B cell (primary cell): ENCODE data around the gene PLD5. TPM values are rescaled to one million over a fixed set of nuclear protein-coding genes. Genes with fewer than 3 reads are reported as not detected.
A peak's percentile ranks its signal among the peaks of the same experiment; 100 is the strongest.

ENCODE experiments used
- ATAC-seq: fragments of 200-7000 bp; cut with Tn5 transposase; one replicate; pipeline ENCODE4 v1.10.0; 2021; ENCODE audit warnings: low read depth, mild to moderate bottlenecking, moderate number of reproducible peaks, moderate library complexity
- CTCF ChIA-PET: fragments of 350-600 bp; sonication (Branson Sonifier 250); formaldehyde crosslinking; loops from one replicate; lab custom pipeline; 2021; ENCODE audit warnings: antibody characterized with exemption, inconsistent platforms; lab: Charles Lee
- POLR2A ChIA-PET: fragments of 350-600 bp; sonication (Branson Sonifier 250); formaldehyde crosslinking; loops from one replicate; lab custom pipeline; 2021; ENCODE audit warnings: antibody characterized with exemption; lab: Charles Lee
- DNase-seq: peaks from one replicate; pipeline ENCODE4 v3.0.0; 2013
- H2AFZ ChIP-seq: 2 replicates; pipeline ENCODE4 v1.6.1; 2012; ENCODE audit warnings: mild to moderate bottlenecking, low read depth, low read length; ENCODE audit not compliant: insufficient read depth, poor library complexity, severe bottlenecking
- H3K27ac ChIP-seq, 2 donors: 1 replicate in 1 of 2; 2 replicates in 1 of 2; pipeline ENCODE4 v1.5.1; 2012 to 2013; ENCODE audit warnings: low read length in 2 of 2, mild to moderate bottlenecking in 2 of 2, moderate library complexity in 1 of 2
- H3K27me3 ChIP-seq, 4 experiments: fragments of 200-600 bp in 1 of 4; sonication (generic) in 1 of 4; replicated peaks in 1 of 4; 1 replicate in 2 of 4; 2 replicates in 2 of 4; pipeline versions ENCODE4 v1.6.1 to v1.7.0; 2013 to 2016; ENCODE audit warnings: low read length in 3 of 4, mild to moderate bottlenecking in 2 of 4, mixed read lengths in 1 of 4, moderate library complexity in 1 of 4; ENCODE audit not compliant: insufficient read depth in 4 of 4, control insufficient read depth in 3 of 4; ENCODE audit errors: control extremely low read depth in 1 of 4
- H3K36me3 ChIP-seq, 2 experiments: replicated peaks in 1 of 2; 1 replicate in 1 of 2; 2 replicates in 1 of 2; pipeline versions ENCODE4 v1.6.1 to v1.7.1; 2013; ENCODE audit warnings: low read length in 1 of 2; ENCODE audit not compliant: insufficient read depth in 2 of 2, control insufficient read depth in 1 of 2; ENCODE audit errors: control extremely low read depth in 1 of 2, extremely low read depth in 1 of 2
- H3K4me1 ChIP-seq, 2 donors: fragments of 200-600 bp in 1 of 2; sonication (generic) in 1 of 2; 1 replicate in 1 of 2; 2 replicates in 1 of 2; pipeline versions ENCODE4 v1.5.1 to v1.6.1; 2013 to 2017; ENCODE audit warnings: low read length in 2 of 2; ENCODE audit not compliant: control insufficient read depth in 2 of 2, insufficient read depth in 2 of 2
- H3K4me2 ChIP-seq: replicated peaks from 2 replicates; pipeline ENCODE3; 2012; ENCODE audit warnings: mild to moderate bottlenecking, low read depth, low read length; ENCODE audit not compliant: poor library complexity, severe bottlenecking
- H3K4me3 ChIP-seq, 5 experiments: fragments of 200-600 bp in 1 of 5; sonication (generic) in 1 of 5; 1 replicate in 3 of 5; 2 replicates in 2 of 5; pipeline versions ENCODE4 v1.5.1 to v1.7.0; 2011 to 2016; ENCODE audit warnings: low read length in 4 of 5, mild to moderate bottlenecking in 4 of 5, low read depth in 2 of 5, control low read depth in 1 of 5, moderate library complexity in 1 of 5; ENCODE audit not compliant: insufficient read depth in 1 of 5; ENCODE audit errors: control extremely low read depth in 1 of 5, extremely low read depth in 1 of 5
- H3K79me2 ChIP-seq: fragments of 200-600 bp; sonication (generic); one replicate; pipeline ENCODE4 v1.6.0; 2016; ENCODE audit warnings: low read length; ENCODE audit not compliant: control insufficient read depth, insufficient read depth
- H3K9ac ChIP-seq: fragments of 200-600 bp; sonication (generic); 2 replicates; pipeline ENCODE4 v1.6.1; 2017; ENCODE audit warnings: mild to moderate bottlenecking, low read length, moderate library complexity
- H3K9me3 ChIP-seq, 3 donors: one replicate each; pipeline versions ENCODE4 v1.6.1 to v1.7.1; 2013; ENCODE audit warnings: low read length in 2 of 3; ENCODE audit not compliant: control insufficient read depth in 2 of 3, insufficient read depth in 1 of 3; ENCODE audit errors: control extremely low read depth in 1 of 3
- H4K20me1 ChIP-seq: 2 replicates; pipeline ENCODE4 v1.6.0; 2012; ENCODE audit warnings: mild to moderate bottlenecking, low read length; ENCODE audit not compliant: insufficient read depth, control insufficient read depth, poor library complexity, severe bottlenecking
- H3K27ac Mint-ChIP-seq: one replicate; pipeline ENCODE4 v1.8.0; 2021; ENCODE audit warnings: mixed read lengths
- H3K27me3 Mint-ChIP-seq: one replicate; pipeline ENCODE4 v1.8.0; 2021; ENCODE audit warnings: mixed read lengths
- H3K4me1 Mint-ChIP-seq: one replicate; pipeline ENCODE4 v1.8.0; 2021; ENCODE audit warnings: mixed read lengths
- H3K4me3 Mint-ChIP-seq: one replicate; pipeline ENCODE4 v1.8.0; 2021; ENCODE audit warnings: mixed read lengths
- H3K9me3 Mint-ChIP-seq: one replicate; pipeline ENCODE4 v1.8.0; 2022; ENCODE audit warnings: mixed read lengths; ENCODE audit not compliant: insufficient read depth
- CTCF ChIP-seq: fragments of 200-600 bp; IDR thresholded peaks from one replicate; pipeline ENCODE4 v1.8.0; 2022; ENCODE audit warnings: antibody characterized with exemption, mild to moderate bottlenecking
- EZH2 ChIP-seq: IDR thresholded peaks from 2 replicates; pipeline ENCODE4 v1.6.1; 2012; ENCODE audit warnings: borderline replicate concordance, low read depth, mild to moderate bottlenecking, moderate library complexity, low read length; ENCODE audit not compliant: insufficient read depth, poor library complexity, severe bottlenecking
- WGBS: methylation state at CpG from one replicate; pipeline ENCODE4 v1.1.5; 2013; ENCODE audit warnings: missing lambda C conversion rate; ENCODE audit not compliant: insufficient coverage; 5-methylcytosine and 5-hydroxymethylcytosine counted together
- intact Hi-C: fragments of 100-400 bp; cut with micrococcal nuclease; formaldehyde crosslinking; loops from one replicate; pipeline ENCODE4 v1.10.0; 2022
- polyA minus RNA-seq: library from RNA; depleted of rRNA, polyadenylated mRNA; stranded (reverse); fragments of >200 nt; gene quantifications from 2 replicates; pipeline ENCODE4 v1.2.3, GENCODE V29; 2012
- polyA plus RNA-seq: library from polyadenylated mRNA; depleted of rRNA; stranded (reverse); fragments of >200 nt; gene quantifications from 2 replicates; pipeline ENCODE4 v1.2.3, GENCODE V29; 2012
- total RNA-seq, 2 donors: library from RNA; stranded (reverse); fragments of 120-200 nt in 1 of 2; gene quantifications; 1 replicate in 1 of 2; 2 replicates in 1 of 2; pipeline versions ENCODE4 v1.2.3 to v1.2.4, GENCODE V29; 2013 to 2022

The PLD5 gene
- 1.1 and 1.9 TPM in 2 replicates for total RNA-seq
- total RNA-seq (2013) = 0.19 TPM
- 0.37 and 1.3 TPM in 2 replicates for polyA plus RNA-seq
- 0.21 TPM in 1 of 2 replicates, not detected in the other for polyA minus RNA-seq

- Histone ChIP-seq H3K79me2 (no peaks in the 10 kb centered on the region), H3K27me3 (peaks cover 0 to 32% (median 13%) of the 10 kb centered on the region in 4 experiments), H3K27ac (no peak within 1 kb of the TSS), H3K4me2 (peak within 1 kb of the TSS; percentile 88), H2AFZ (peak within 1 kb of the TSS; percentile 76), H3K36me3 (no peaks in the 10 kb centered on the region), H3K4me3 (peak within 1 kb of the TSS; percentile 21 to 66 (median 54)), H3K9ac (peak within 1 kb of the TSS; percentile 62), H4K20me1 (no peaks in the 10 kb centered on the region), H3K9me3 (peaks cover 0 to 2% (median 1%) of the 10 kb centered on the region in 3 donors), H3K4me1 (peaks cover 23 to 24% of the 10 kb centered on the region in 2 donors)
- H3K9me3 Mint-ChIP-seq = no peaks in the 10 kb centered on the region
- H3K4me1 Mint-ChIP-seq = peaks cover 23% of the 10 kb centered on the region
- H3K4me3 Mint-ChIP-seq = peak within 1 kb of the TSS; percentile 84
- ChIA-PET POLR2A (no interaction called here), CTCF (no interaction called here)
- intact Hi-C loops = loop anchor here (5.0 kb wide), 1 partner anchor 258 kb away; no protein-coding TSS in a partner anchor
- peak; percentile 29 for DNase-seq
- TF ChIP-seq EZH2 (no peak), CTCF (no peak)
- WGBS = 3% methylated on average over 67 of the region's 77 CpGs
- peaks cover 67% of the 10 kb centered on the region for H3K27me3 Mint-ChIP-seq
- peak; percentile 59 for ATAC-seq
- H3K27ac Mint-ChIP-seq = no peak within 1 kb of the TSS
Observed at GRCh38 chr1:242524571-242525359, at the start of gene PLD5. Gene PLD5 (minus strand): TSS chr1:242524697.

GRCh38 chr1:242569867-242570266, 45.4 kb upstream of the PLD5 start:
- H3K4me1 ChIP-seq = no peaks in the 10 kb centered on the region
- no peak overlapping the region for H3K4me2 ChIP-seq
- no peak for DNase-seq
- WGBS = no CpG with 5 or more reads among the region's 1 CpG
- H3K36me3 ChIP-seq = no peaks in the 10 kb centered on the region
- no peaks in the 10 kb centered on the region for H4K20me1 ChIP-seq
- CTCF ChIA-PET = no interaction called here
- H2AFZ ChIP-seq = no peak overlapping the region
- H3K4me3 Mint-ChIP-seq = no peak overlapping the region
- ATAC-seq = no peak
- peaks cover 5% of the 10 kb centered on the region for H3K9me3 Mint-ChIP-seq
- H3K4me1 Mint-ChIP-seq = no peaks in the 10 kb centered on the region
- POLR2A ChIA-PET = no interaction called here
- no peak overlapping the region for H3K4me3 ChIP-seq
- peaks cover 0 to 2% (median 0%) of the 10 kb centered on the region in 4 experiments for H3K27me3 ChIP-seq
- no peak overlapping the region for H3K9ac ChIP-seq
- intact Hi-C loops = no loop called here
- no peaks in the 10 kb centered on the region for H3K79me2 ChIP-seq
- TF ChIP-seq EZH2 = no peak
- TF ChIP-seq CTCF = no peak
- peaks cover 10% of the 10 kb centered on the region for H3K27me3 Mint-ChIP-seq
- no peak overlapping the region for H3K27ac ChIP-seq
- H3K9me3 ChIP-seq = peaks cover 0 to 2% (median 0%) of the 10 kb centered on the region in 3 donors
- no peak overlapping the region for H3K27ac Mint-ChIP-seq
